Eye (tissue), 1 donor: ENCODE results near the gene HDAC6.
"Not testable (repeated sequence)": the region's sequence is repeated elsewhere in the genome, so short reads cannot be mapped to it uniquely, and the experiment has no call there.

ENCODE experiments used
- DNase-seq: peaks from one replicate; pipeline ENCODE4 v3.0.0-alpha.2; 2015

Gene HDAC6

GRCh38 chrX:48826876-48827653 lies 25.2 kb downstream of the HDAC6 start:
- no peak for DNase-seq

DNA sequence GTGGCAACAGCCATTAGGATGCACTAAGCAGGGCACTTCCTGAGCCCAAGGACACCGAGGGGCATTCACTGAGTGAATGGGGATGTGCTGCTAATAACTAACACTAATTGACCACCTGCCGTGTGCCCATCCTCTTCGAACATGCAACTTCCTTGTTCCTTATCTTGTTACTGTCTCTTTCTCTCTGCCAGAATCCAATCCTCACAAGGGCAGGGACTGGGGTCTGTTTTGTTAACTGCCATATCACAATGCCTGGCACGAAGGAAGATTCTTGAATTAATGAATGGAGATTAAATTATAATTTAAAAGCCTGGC lies 25.7 kb downstream of the HDAC6 start:
- no peak for DNase-seq

- no peak for DNase-seq
Observed at GRCh38 chrX:48829016-48829735, 27.3 kb downstream of the HDAC6 start.

- DNase-seq, result no peak
Observed at GRCh38 chrX:48831136-48831908, 29.5 kb downstream of the HDAC6 start.

- peak; percentile 40 for DNase-seq
Observed at GRCh38 chrX:48831909-48832291, 30.0 kb downstream of the HDAC6 start.

- DNase-seq, result no peak
Observed at GRCh38 chrX:48833542-48834138, 31.8 kb downstream of the HDAC6 start.

DNA sequence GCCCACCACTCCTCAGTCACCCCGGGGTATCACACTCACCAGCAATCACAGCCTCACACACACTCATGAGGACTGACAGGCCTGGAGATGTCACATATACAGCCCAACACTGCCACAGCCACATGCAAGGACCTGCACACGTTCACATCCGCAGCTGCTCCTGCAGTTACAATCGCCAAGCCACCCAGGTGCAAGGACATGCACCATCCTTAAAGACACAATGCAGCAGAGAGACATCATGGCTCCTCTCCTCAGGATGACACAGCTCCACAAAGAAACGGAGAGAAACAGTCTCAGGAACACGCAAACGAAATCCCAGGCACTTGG lies 32.5 kb downstream of the HDAC6 start:
- peak; percentile 49 for DNase-seq

DNA sequence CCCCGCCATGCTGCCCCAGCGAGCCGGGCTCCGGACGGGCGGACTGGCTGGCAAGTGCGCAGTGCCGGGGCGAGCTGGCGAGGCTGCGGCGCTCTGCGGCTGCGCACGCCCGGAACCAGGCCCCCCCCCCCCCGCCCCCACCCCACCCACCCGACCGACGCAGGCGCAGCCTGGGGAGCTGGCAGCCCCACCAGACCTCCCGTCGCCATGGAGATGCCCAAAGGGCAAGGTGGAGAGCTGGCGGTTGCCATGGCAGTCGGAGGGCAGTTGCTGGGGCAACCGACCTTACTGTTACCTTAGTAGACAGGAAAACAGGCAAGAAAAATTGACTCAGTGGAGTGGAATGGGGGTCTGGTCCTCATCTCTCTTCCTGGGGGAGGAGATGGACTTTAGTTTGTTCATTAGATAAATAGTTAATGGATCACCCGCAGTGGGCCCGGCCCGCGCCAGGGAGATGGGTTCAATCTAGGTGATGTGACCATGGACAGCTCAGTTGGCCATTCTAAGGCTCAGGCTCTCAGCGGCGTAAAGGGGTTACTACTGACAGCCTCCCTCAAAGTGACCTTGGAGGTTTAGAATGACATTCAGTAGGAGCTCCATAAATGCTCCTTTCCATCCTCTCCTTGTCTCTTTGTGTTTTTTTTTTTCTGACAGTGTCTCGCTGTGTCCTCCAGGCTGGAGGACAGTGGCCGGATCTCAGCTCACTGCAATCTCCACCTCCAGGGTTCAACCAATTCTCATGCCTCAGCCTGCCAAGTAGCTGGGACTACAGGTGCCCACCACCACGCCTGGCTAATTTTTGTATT lies 33.9 kb downstream of the HDAC6 start, which contains the start of gene PCSK1N:
TSS of gene PCSK1N (minus strand) at position 87 of the 806 bp plus-strand sequence. CDS start at position 9, 78 bp downstream.
- DNase-seq, result peak; percentile 82

- DNase-seq, result no peak
Observed at GRCh38 chrX:48839686-48840085, 37.8 kb downstream of the HDAC6 start.

- DNase-seq, result no peak
Observed at GRCh38 chrX:48848847-48849246, 47.0 kb downstream of the HDAC6 start.

- no peak for DNase-seq
Observed at GRCh38 chrX:48852857-48853256, 51.0 kb downstream of the HDAC6 start.

- not testable (repeated sequence) for DNase-seq
Observed at GRCh38 chrX:48853494-48853893, 51.6 kb downstream of the HDAC6 start.

DNA sequence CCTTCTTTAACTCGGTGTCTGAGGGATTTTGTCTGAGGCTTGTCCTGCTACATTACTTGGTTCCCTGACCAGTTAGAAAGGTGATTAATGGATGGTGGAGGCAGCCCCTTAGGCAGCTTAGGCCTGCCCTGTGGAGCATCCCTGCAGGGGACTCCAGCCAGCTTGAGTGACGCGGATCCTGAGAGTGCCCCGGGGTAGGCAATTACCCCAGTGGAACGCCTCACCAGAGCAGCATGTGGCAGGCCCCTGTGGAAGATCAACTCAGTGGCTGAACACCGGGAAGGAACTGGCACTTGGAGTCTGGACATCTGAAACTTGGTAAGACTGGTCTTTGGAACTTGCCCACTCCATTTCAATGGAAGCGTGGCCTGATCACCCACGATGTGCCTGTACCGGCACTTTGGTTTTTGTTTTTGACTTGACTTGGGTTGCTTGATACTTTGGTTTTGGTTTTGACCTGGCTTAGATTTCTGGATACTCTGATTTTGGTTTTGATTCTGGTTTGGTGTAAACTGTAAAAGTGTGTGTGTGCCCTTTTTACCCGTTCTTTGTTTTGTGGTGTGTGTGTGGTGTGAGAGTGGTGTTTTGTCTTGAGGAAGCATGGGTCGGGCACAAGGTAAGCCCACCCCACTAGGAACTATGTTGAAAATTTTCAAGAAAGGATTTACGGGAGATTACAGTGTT lies 52.4 kb downstream of the HDAC6 start:
- DNase-seq, result not testable (repeated sequence)

- no peak for DNase-seq
Observed at GRCh38 chrX:48854898-48855297, 53.0 kb downstream of the HDAC6 start.

- DNase-seq, result no peak
Observed at GRCh38 chrX:48864210-48864609, 62.3 kb downstream of the HDAC6 start.

GRCh38 chrX:48872017-48872416 lies 70.2 kb downstream of the HDAC6 start:
- not testable (repeated sequence) for DNase-seq
